ENCODE results near the gene RAB21.

The RAB21 gene

GRCh38 chr12:71754461-71755145 is at the start of gene RAB21:
Gene RAB21 (plus strand): TSS chr12:71754863. CDS start chr12:71755130, 267 bp downstream.
- Histone ChIP-seq H3K4me3 (peak within 1 kb of the TSS; percentile 62 to 96 (median 86)), H3K27ac (peak within 1 kb of the TSS; percentile 87 to 98 (median 95))

DNA sequence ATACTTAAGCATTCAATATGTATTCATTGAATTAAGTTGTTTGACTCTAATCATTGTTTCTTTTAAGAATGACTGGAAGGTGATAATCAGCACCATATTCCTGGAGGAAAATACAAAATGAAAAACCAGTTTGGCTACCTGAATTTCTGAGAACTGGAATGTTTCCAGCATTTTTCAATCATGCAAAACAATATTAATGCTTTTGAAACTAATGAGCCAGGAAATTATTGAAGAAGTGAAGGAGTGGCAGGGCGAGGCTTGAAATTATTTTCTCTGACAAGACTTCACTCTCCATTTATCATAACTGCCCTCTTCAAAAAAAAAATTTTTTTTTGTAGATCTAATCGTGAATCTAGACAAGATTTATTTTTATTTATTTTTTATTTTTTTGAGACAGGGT is 49.7 kb upstream of the RAB21 start:
- H3K27ac ChIP-seq = peak overlapping the region in 3 of 21 experiments; percentile 18 to 34 (median 24)
- no peak overlapping the region for H3K4me3 ChIP-seq

- Histone ChIP-seq H3K27ac (no peak overlapping the region), H3K4me3 (no peak overlapping the region)
These were observed 46.0 kb upstream of the RAB21 start for GRCh38 chr12:71708658-71709057.

GRCh38 chr12:71710276-71711125 is 44.2 kb upstream of the RAB21 start:
- Histone ChIP-seq H3K4me3 (no peak overlapping the region), H3K27ac (peak overlapping the region in 3 of 21 experiments; percentile 18 to 51 (median 25))

GRCh38 chr12:71718611-71719010 is 36.1 kb upstream of the RAB21 start:
- Histone ChIP-seq H3K27ac (peak overlapping the region in 4 of 21 experiments; percentile 22 to 78 (median 42)), H3K4me3 (no peak overlapping the region)

GRCh38 chr12:71719647-71720370 is 34.9 kb upstream of the RAB21 start:
- Histone ChIP-seq H3K27ac (peak overlapping the region in 10 of 21 experiments; percentile 11 to 78 (median 52)), H3K4me3 (no peak overlapping the region)

GRCh38 chr12:71721783-71722505 is 32.7 kb upstream of the RAB21 start:
- no peak overlapping the region for H3K4me3 ChIP-seq
- H3K27ac ChIP-seq = no peak overlapping the region

DNA sequence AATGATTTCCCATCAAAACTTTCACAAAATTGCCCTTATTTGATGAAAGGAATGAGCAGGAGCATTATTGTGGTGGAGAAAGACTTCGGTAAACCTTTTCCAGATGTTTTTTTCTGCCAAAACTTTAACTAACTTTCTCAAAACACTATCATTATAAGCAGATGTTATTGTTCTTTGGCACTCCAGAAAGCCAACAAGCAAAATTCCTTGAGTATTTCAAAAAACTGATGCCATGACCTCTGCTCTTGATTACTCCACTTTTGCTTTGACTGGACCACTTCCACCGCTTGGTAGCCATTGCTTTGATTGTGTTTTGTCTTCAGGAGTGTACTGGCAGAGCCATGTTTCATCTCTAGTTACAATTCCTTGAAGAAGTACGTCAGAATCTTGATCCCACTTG is 29.7 kb upstream of the RAB21 start:
- no peak overlapping the region for H3K27ac ChIP-seq
- no peak overlapping the region for H3K4me3 ChIP-seq

- Histone ChIP-seq H3K27ac (no peak overlapping the region), H3K4me3 (no peak overlapping the region)
These were observed 28.1 kb upstream of the RAB21 start for GRCh38 chr12:71726548-71726947.

- H3K4me3 ChIP-seq = no peak overlapping the region
- H3K27ac ChIP-seq = no peak overlapping the region
These were observed 26.7 kb upstream of the RAB21 start for GRCh38 chr12:71727958-71728357.

GRCh38 chr12:71730936-71731335 is 23.7 kb upstream of the RAB21 start:
- no peak overlapping the region for H3K4me3 ChIP-seq
- H3K27ac ChIP-seq = no peak overlapping the region

- H3K4me3 ChIP-seq = no peak overlapping the region
- H3K27ac ChIP-seq = no peak overlapping the region
These were observed 23.0 kb upstream of the RAB21 start for GRCh38 chr12:71731439-71732356.

GRCh38 chr12:71732357-71732712 is 22.3 kb upstream of the RAB21 start:
- no peak overlapping the region for H3K4me3 ChIP-seq

DNA sequence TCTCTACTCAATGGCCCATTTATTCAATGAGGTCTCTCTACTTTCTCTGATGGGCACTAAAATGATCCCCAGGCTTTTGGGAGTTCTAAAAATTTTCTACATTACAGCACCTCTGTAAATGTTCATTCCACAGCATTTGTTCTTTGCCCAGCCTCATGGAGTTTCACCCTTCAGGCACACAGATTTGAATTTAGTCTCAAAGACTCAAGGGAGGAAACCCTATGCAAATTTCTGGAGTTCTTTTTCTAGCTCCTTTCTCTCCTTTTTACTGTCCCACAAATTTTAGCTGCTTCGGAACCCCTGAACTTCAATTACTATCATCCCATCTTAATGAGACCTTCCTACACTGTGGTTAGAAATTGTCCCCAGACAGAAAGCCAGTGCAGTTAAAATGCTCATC is 17.5 kb upstream of the RAB21 start:
- no peak overlapping the region for H3K27ac ChIP-seq
- H3K4me3 ChIP-seq = no peak overlapping the region

More at GRCh38 chr12:71732357-71732712, 22.3 kb upstream of the RAB21 start:
- H3K27ac ChIP-seq = no peak overlapping the region

GRCh38 chr12:71742998-71743397 is 11.7 kb upstream of the RAB21 start:
- H3K4me3 ChIP-seq = no peak overlapping the region
- H3K27ac ChIP-seq = no peak overlapping the region

- H3K27ac ChIP-seq = no peak overlapping the region
- H3K4me3 ChIP-seq = no peak overlapping the region
These were observed 10.0 kb upstream of the RAB21 start for GRCh38 chr12:71744522-71745300.

- Histone ChIP-seq H3K27ac (no peak overlapping the region), H3K4me3 (no peak overlapping the region)
These were observed 7.6 kb upstream of the RAB21 start for GRCh38 chr12:71746974-71747611.
